Upper lobe of left lung (tissue), 6 donors: Measurements from ENCODE around the gene NKAIN4. TPM values are rescaled to one million over a fixed set of nuclear protein-coding genes. Genes with fewer than 3 reads are reported as not detected.

Source experiments
- ATAC-seq, 2 donors: fragments of 200-7000 bp; cut with Tn5 transposase; one replicate each; pipeline ENCODE4 v1.9.1; 2022; ENCODE audit warnings: mild to moderate bottlenecking in 2 of 2, moderate library complexity in 2 of 2; ENCODE audit not compliant: low FRiP score in 2 of 2
- DNase-seq, 2 donors: peaks; one replicate each; pipeline ENCODE4 v3.0.0-alpha.2; 2019 to 2020
- H3K27ac ChIP-seq, 4 donors: fragments of 200-600 bp; sonication (generic); one replicate each; pipeline ENCODE4 v1.5.1; 2016 to 2019
- H3K27me3 ChIP-seq, 4 donors: fragments of 200-600 bp; sonication (generic); one replicate each; pipeline ENCODE4 v1.5.1; 2017 to 2019
- H3K36me3 ChIP-seq, 4 donors: fragments of 200-600 bp; sonication (generic); one replicate each; pipeline ENCODE4 v1.5.1; 2016 to 2019
- H3K4me1 ChIP-seq, 4 donors: fragments of 200-600 bp; sonication (generic); one replicate each; pipeline ENCODE4 v1.5.1; 2018 to 2019
- H3K4me3 ChIP-seq, 4 donors: fragments of 200-600 bp; sonication (generic); one replicate each; pipeline ENCODE4 v1.5.1; 2017 to 2019; ENCODE audit warnings: mild to moderate bottlenecking in 2 of 4, moderate library complexity in 1 of 4
- H3K9me3 ChIP-seq, 4 donors: fragments of 200-600 bp; sonication (generic); one replicate each; pipeline ENCODE4 v1.5.1; 2018 to 2019
- EP300 ChIP-seq, 4 donors: sonication (generic); formaldehyde crosslinking; IDR thresholded peaks; one replicate each; pipeline ENCODE4 v1.5.1; 2017; ENCODE audit warnings: antibody characterized with exemption in 4 of 4, control low read depth in 2 of 4
- POLR2A ChIP-seq, 4 donors: fragments of 450-650 bp; IDR thresholded peaks; one replicate each; pipeline ENCODE4 v1.5.1; 2016 to 2017; ENCODE audit warnings: antibody characterized with exemption in 4 of 4, mild to moderate bottlenecking in 2 of 4
- POLR2AphosphoS5 ChIP-seq, 2 donors: sonication (generic); formaldehyde crosslinking; IDR thresholded peaks; one replicate each; pipeline ENCODE4 v1.5.1; 2017; ENCODE audit warnings: antibody characterized with exemption in 2 of 2
- WGBS, 2 donors: methylation state at CpG; one replicate each; pipeline ENCODE4 v1.1.5; 2017 to 2018; 5-methylcytosine and 5-hydroxymethylcytosine counted together
- total RNA-seq, 6 donors: library from RNA; depleted of rRNA in 4 of 6; stranded (reverse); fragments of >200 nt in 4 of 6; gene quantifications; one replicate each; pipeline versions ENCODE4 v1.1.0 to v1.2.1, GENCODE V29; 2016 to 2021
- TF ChIP-seq, protein P1 (sequence below), 6 experiments: fragments of 450-650 bp in 4 of 6; fragments of 200-600 bp in 2 of 6; sonication (generic) in 2 of 6; IDR thresholded peaks; one replicate each; pipeline ENCODE4 v1.5.1; 2016 to 2019; ENCODE audit warnings: antibody characterized with exemption in 6 of 6
- donor health status: DM: no; HTN: no; CAD: no; lungs with moderate emphysema.
- donor health status: DM: no; HTN: yes; CAD: no; lungs with severe emphysema.

NKAIN4 gene
- total RNA-seq, 6 donors from 2014 or later: 0.17 TPM; not detected in 5

DNA sequence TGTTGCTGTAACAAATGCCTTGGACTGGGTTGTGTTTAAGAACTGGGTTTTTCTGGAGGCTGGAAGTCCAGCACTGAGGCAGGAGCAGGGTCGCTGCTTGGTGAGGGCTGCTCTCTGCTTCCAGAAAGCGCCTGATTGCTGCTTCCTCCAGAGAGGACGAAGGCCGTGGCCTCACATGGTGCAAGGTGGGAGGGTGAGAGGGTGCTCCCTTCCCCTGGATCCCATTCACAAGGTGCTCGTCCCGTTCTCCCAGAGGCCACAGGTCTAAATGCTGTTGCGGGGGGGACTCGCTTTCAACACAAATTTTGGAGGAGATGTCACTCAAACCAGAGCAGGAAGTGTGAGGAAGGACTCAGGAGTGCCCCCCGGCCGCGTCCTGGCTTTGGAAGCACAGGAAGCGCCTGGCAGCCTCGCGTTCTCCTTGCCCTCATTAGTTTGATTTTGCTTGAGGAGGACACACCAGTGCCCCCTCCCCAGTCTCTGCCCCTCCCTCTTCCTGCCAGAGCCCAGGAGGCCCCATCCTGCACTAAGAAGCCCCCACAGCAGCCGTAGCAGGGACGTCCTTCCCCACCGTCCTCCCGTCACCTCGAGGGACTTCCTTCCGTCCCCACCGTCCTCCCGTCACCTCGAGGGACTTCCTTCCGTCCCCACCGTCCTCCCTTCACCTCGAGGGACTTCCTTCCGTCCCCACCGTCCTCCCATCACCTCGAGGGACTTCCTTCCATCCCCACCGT, 7.7 kb upstream of the NKAIN4 start:
- TF ChIP-seq, protein P1, sequence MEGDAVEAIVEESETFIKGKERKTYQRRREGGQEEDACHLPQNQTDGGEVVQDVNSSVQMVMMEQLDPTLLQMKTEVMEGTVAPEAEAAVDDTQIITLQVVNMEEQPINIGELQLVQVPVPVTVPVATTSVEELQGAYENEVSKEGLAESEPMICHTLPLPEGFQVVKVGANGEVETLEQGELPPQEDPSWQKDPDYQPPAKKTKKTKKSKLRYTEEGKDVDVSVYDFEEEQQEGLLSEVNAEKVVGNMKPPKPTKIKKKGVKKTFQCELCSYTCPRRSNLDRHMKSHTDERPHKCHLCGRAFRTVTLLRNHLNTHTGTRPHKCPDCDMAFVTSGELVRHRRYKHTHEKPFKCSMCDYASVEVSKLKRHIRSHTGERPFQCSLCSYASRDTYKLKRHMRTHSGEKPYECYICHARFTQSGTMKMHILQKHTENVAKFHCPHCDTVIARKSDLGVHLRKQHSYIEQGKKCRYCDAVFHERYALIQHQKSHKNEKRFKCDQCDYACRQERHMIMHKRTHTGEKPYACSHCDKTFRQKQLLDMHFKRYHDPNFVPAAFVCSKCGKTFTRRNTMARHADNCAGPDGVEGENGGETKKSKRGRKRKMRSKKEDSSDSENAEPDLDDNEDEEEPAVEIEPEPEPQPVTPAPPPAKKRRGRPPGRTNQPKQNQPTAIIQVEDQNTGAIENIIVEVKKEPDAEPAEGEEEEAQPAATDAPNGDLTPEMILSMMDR (IDR thresholded peaks at IDR 0.05): no peak
- TF ChIP-seq EP300 (IDR thresholded peaks at IDR 0.05): no peak
- no peak for TF ChIP-seq POLR2A (IDR thresholded peaks at IDR 0.05)
- TF ChIP-seq POLR2AphosphoS5 (IDR thresholded peaks at IDR 0.05): no peak

DNA sequence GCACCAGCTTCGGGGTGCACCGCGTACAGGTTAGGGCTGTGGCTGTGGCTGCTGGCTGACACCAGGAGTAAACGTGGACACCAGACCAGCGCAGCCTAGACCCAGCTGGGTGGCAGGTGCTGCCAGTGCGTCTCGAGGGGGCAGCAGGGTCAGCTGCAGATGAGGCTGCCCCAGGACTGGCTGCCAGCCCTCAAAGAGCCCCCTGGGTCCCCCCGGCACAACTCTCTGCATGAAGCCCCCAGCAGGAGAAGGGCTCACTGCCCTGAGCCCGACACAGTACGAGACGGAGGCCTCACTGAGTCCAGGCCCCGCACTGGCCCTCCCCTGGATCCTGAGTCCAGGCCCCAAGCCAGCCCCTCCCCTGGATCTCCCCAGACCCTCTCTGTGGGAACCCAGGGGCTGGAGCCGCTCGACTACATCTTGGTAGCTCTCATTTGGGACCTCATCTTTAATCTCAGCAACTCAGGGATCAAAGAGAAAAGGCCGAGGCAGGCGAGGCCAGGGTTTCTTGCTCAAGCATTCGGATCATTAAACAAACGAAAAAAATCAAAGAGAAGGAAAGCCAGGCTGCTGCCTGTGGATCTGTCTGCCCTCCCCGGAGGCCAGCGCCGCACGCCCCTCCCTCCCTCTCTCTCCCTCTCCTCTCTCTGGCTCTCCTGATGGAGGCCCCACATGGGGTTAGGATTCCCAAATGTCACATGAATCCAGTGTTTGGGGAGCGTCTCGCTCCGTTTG, 7.0 kb upstream of the NKAIN4 start:
- no peak overlapping the region for H3K4me3 ChIP-seq
- H3K4me1 ChIP-seq: no peaks in the 10 kb centered on the region
- peak in 1 of 2 donors; percentile 1 for ATAC-seq
- no peak for TF ChIP-seq POLR2AphosphoS5 (IDR thresholded peaks at IDR 0.05)
- peaks cover 0 to 7% (median 1%) of the 10 kb centered on the region in 4 donors for H3K27me3 ChIP-seq
- no peaks in the 10 kb centered on the region for H3K9me3 ChIP-seq
- H3K36me3 ChIP-seq: no peaks in the 10 kb centered on the region
- 28 to 34% methylated on average over 14 to 25 of the region's 25 CpGs for WGBS, 2 donors
- peak in 1 of 2 donors; percentile 58 for DNase-seq
- no peak overlapping the region for H3K27ac ChIP-seq

More for the DNA sequence above, 7.7 kb upstream of the NKAIN4 start:
- Histone ChIP-seq H3K27ac (no peak overlapping the region), H3K4me1 (no peaks in the 10 kb centered on the region), H3K4me3 (no peak overlapping the region), H3K9me3 (no peaks in the 10 kb centered on the region), H3K27me3 (peaks cover 0 to 7% (median 0%) of the 10 kb centered on the region in 4 donors), H3K36me3 (no peaks in the 10 kb centered on the region)
- ATAC-seq (no peak), DNase-seq (peak in 1 of 2 donors; percentile 18)
- 22 to 29% methylated on average over 20 to 30 of the region's 30 CpGs for WGBS, 2 donors

DNA sequence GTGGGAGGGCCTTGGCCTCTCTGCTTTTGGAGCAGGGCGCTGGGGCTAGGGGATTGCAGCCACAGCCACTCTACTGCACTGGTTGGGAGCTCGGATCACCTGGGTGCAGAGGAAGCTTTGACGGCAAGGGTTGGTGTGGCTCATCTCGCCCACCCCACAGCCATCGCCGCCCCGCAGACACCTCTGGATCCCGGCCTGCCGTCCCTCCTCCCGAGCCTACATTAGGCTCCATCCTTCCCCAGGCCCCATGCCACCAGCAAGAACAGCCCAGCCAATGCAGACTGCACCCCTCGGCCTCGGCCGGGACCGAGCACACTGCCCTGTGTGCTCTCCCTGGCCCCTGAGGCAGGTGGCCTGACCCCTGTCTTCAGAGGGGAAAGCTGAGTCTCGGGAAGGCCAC, 6.3 kb upstream of the NKAIN4 start:
- TF ChIP-seq POLR2A (IDR thresholded peaks at IDR 0.05): no peak
- TF ChIP-seq EP300 (IDR thresholded peaks at IDR 0.05): no peak
- no peak for TF ChIP-seq POLR2AphosphoS5 (IDR thresholded peaks at IDR 0.05)
- Histone ChIP-seq H3K36me3 (no peaks in the 10 kb centered on the region), H3K4me1 (no peaks in the 10 kb centered on the region), H3K27me3 (peaks cover 0 to 8% (median 2%) of the 10 kb centered on the region in 4 donors), H3K9me3 (no peaks in the 10 kb centered on the region), H3K4me3 (no peak overlapping the region), H3K27ac (no peak overlapping the region)
- ATAC-seq: no peak
- DNase-seq: peak in 1 of 2 donors; percentile 67
- 83% methylated on average over 15 of the region's 15 CpGs; no CpG with 5 or more reads in 1 of the 2 donors for WGBS, 2 donors

DNA sequence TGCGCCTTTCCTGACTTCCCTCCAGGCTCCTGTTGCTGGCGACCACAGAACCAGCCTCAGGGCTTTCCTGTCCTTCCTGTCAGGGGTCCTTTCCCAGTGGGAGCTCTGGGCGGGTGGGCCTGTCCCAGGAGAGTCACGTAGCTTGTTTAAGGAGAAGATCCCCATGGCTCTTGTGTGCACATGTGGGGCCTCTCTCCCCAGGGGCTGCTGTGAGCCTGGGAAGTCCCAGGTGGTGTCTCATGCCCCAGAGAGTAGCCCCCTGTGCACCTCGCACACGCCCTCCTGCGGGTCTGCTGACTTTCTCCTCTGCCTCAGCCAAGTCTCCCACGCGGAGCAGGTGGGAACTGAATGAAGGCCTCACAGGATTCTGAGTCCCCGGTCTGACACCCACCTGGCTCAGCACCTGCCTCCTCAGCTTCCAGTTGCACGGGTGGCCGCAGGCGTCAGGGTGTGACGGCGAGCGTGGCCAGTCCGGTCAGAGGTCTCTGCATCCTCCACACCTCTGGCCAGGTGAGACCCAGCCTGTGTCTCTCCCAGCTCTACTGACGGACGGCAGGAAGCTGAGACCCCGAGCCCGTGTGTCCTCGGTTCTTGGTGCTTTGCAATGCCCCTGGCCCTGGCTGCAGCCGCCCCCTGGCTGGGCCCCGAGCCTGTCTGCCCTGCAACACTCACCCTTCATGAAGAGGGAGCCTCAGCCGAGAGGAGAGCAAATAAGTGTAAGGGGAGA, 5.6 kb upstream of the NKAIN4 start:
- Histone ChIP-seq H3K27ac (no peak overlapping the region), H3K4me3 (no peak overlapping the region), H3K9me3 (no peaks in the 10 kb centered on the region), H3K4me1 (no peaks in the 10 kb centered on the region), H3K36me3 (no peaks in the 10 kb centered on the region), H3K27me3 (peaks cover 0 to 14% (median 5%) of the 10 kb centered on the region in 4 donors)
- DNase-seq: peak in 1 of 2 donors; percentile 77
- no peak for ATAC-seq
- 69% methylated on average over 11 to 25 of the region's 25 CpGs for WGBS, 2 donors
- TF ChIP-seq POLR2AphosphoS5 (IDR thresholded peaks at IDR 0.05) (no peak), EP300 (IDR thresholded peaks at IDR 0.05) (no peak), POLR2A (IDR thresholded peaks at IDR 0.05) (no peak)
- TF ChIP-seq, protein P1 (IDR thresholded peaks at IDR 0.05): no peak

DNA sequence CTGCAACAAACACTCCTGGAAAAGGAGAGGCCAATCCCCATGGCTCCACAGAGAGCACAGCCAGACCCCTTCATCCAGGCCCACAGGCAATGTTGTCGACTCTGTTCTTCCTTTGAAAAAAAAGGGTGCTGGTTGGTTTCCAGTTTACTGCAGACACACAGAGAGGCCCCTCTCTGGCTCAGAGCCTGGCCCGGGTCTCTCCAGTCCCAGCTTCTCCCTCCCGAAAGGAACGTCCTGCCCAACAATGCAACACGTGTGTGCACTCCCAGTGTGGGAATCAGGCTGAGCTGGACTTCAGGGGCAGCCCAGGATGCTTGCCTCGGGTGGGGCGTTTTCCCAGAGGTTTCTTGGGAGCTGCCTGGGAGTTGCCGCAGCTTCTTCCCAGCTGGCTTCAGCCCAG, 4.5 kb upstream of the NKAIN4 start:
- ATAC-seq (no peak), DNase-seq (no peak)
- Histone ChIP-seq H3K36me3 (no peaks in the 10 kb centered on the region), H3K4me3 (no peak overlapping the region), H3K27ac (no peak overlapping the region), H3K9me3 (no peaks in the 10 kb centered on the region), H3K27me3 (peaks cover 1 to 25% (median 15%) of the 10 kb centered on the region in 4 donors), H3K4me1 (peaks cover 6 to 11% (median 7%) of the 10 kb centered on the region in 4 donors)
- TF ChIP-seq, protein P1 (IDR thresholded peaks at IDR 0.05): no peak
- TF ChIP-seq POLR2A (IDR thresholded peaks at IDR 0.05): no peak
- no peak for TF ChIP-seq POLR2AphosphoS5 (IDR thresholded peaks at IDR 0.05)
- no peak for TF ChIP-seq EP300 (IDR thresholded peaks at IDR 0.05)
- WGBS, 2 donors: 47% methylated on average over 8 of the region's 8 CpGs
